A673 (cell line): ENCODE measurements around the gene CADPS2.

Experiments used
- CTCF ChIP-seq: fragments of 300-800, 200-600 bp; sonication (generic); conservative IDR thresholded peaks from 2 replicates; pipeline ENCODE4 v1.5.1; 2017; ENCODE audit warnings: low read depth, mild to moderate bottlenecking, antibody characterized with exemption, low read length, moderate library complexity, mixed read lengths
- EZH2 ChIP-seq: fragments of 200-600 bp; sonication (generic); IDR thresholded peaks from 2 replicates; pipeline ENCODE4 v1.6.1; 2017; ENCODE audit warnings: borderline replicate concordance, low read depth, mild to moderate bottlenecking, mixed read lengths, antibody characterized with exemption, low read length; ENCODE audit not compliant: poor library complexity, severe bottlenecking

DNA sequence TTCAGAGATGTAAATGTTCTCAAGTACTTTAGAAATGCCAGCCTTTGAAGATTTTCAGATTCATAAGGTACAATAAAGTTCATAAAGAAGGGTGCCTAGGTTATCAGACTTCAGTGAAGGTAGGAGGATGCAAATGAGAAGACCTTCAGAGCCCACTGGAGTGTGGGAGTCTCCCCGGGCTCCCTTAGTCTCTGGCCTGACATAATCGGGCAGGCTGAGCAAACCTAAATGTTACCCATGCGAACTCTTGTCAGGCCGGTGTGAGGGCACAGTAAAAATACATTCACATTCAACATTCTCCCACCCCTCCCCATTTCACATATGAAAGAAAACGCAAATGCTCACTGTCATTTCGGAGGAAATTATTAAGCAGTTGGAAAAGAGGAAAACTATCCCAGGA lies 479.1 kb downstream of the CADPS2 start:
- TF ChIP-seq CTCF: no peak
- TF ChIP-seq EZH2: no peak
